Activated CD8-positive, alpha-beta memory T cell treated with anti-CD3 and anti-CD28 coated beads for 24 hours (primary cell): Measurements from ENCODE around the gene RAE1.
"Not testable (repeated sequence)": the region's sequence is repeated elsewhere in the genome, so short reads cannot be mapped to it uniquely, and the experiment has no call there.

ENCODE experiments used
- DNase-seq: peaks from one replicate; pipeline ENCODE4 v3.0.0-alpha.2; 2020

RAE1 gene

GRCh38 chr20:57326667-57327455 is 24.2 kb upstream of the RAE1 start:
- no peak for DNase-seq

- DNase-seq = no peak
These were observed 23.2 kb upstream of the RAE1 start for GRCh38 chr20:57327820-57328219.

- no peak for DNase-seq
These were observed 21.3 kb upstream of the RAE1 start, which contains the start of gene SPO11 for GRCh38 chr20:57329608-57330221. TSS of gene SPO11 (plus strand) at chr20:57329803. CDS start at chr20:57329868, 65 bp downstream.

DNA sequence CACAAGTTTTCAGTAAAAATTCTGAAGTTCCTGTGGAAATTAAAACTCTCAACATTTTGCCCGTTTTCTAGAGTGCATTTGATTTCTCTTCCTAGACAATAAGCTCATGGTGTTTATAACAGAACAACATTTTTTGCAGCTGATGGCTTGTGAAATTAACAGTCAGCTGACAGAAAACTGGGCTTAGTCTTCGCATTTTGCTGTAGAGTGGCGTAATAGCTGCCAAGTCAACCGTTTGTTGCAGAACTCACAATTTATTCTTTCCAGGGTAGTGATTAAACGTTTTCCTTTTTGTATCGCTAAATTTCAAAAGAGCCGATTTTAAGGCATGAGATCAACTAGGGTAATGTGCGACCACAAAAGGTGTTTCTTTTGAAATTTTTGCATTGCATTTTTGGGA is 20.1 kb upstream of the RAE1 start:
- DNase-seq = no peak

- no peak for DNase-seq
These were observed 18.7 kb upstream of the RAE1 start for GRCh38 chr20:57332105-57333089.

DNA sequence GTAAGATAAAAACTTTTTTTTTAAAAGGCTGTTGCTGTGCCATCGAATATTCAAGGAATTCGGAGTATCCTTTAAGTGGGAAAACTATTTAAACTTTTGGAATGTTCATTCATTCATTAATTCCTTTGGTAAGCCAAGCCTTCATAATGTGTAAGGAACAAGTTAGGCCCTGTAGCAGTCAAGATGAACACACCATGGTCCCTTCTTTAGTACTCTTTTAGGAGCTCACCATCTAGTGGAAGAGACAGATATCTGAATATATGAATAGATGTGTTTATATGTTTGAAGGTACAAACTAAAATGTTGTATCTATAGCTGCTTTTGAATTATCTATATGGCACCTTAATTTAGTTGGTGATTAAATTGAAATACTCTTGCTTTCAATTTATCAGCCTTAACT is 15.7 kb upstream of the RAE1 start:
- no peak for DNase-seq

DNA sequence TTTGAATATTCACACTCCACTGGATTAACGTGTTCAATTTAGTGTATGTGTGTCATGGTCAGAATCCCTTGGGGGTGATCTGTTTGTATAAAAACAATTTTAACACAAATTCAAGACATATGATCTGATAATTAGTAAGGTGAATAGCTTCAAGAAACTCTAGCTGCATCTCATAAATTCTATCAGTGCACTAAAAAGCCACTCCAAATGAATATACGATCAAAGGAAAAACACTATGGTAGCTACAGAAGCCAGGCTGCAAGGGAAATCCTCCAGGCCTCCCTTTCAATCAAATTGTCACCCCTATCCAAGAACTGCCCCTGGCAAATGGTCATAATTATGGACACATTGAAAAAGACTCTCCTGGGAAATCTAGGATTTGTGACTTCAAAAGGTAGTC is 9.4 kb upstream of the RAE1 start:
- DNase-seq = no peak

DNA sequence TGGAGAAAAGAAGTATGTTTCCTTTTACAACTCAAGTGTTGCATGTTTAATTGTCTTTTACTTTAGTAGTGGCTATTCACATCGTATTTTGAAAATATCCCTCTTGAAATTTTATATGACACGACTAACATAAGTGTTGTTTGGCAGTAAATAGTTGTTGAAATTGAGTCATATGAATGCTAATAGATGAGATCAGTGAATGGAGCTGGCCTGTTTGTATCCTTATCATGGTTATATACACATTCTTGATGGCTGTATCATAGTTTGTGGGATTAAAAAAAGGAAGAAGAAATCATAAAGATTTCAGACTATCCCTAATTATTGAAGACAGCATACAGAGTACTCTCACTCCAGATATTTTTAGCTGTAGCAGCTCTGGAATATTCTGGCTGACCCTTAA is 8.2 kb upstream of the RAE1 start:
- DNase-seq = no peak

DNA sequence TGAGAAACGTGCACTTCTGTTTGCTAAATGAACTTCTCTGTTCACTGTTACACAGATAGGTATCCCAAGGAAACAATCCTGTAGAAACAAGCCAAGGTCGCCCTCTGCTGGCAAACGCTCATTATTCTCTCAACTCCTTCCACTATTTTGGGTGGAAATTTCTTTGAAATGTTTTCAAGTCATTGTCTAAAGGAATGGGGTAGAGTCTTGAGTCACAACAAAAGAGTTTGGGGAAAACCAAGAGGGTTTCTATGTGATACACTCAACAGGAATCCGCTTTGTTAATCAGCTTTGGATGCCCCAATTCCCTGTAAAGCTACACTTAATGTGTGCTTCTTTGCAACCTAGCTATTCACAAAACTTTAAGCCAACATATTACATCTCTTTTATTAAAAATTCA is 4.6 kb upstream of the RAE1 start:
- peak; percentile 83 for DNase-seq

- DNase-seq = no peak
These were observed 3.7 kb upstream of the RAE1 start for GRCh38 chr20:57347393-57347792.

DNA sequence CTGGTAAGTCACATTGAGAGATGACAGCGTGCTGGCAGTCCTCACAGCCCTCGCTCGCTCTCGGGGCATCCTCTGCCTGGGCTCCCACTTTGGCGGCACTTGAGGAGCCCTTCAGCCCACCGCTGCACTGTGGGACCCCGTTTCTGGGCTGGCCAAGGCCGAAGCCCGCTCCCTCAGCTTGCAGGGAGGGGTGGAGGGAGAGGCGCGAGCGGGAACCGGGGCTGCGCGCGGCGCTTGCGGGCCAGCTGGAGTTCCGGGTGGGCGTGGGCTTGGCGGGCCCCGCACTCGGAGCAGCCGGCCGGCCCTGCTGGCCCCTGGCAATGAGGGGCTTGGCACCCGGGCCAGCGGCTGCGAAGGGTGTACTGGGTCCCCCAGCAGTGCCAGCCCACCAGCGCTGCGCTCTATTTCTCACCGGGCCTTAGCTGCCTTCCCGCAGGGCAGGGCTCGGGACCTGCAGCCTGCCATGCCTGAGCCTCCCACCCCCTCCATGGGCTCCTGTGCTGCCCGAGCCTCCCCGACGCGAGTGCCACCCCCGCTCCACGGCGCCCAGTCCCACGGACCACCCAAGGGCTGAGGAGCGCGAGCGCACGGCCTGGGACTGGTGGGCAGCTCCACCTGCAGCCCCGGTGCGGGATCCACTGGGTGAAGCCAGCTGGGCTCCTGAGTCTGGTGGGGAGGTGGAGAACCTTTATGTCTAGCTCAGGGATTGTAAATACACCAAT is 2.7 kb upstream of the RAE1 start:
- DNase-seq = not testable (repeated sequence)

DNA sequence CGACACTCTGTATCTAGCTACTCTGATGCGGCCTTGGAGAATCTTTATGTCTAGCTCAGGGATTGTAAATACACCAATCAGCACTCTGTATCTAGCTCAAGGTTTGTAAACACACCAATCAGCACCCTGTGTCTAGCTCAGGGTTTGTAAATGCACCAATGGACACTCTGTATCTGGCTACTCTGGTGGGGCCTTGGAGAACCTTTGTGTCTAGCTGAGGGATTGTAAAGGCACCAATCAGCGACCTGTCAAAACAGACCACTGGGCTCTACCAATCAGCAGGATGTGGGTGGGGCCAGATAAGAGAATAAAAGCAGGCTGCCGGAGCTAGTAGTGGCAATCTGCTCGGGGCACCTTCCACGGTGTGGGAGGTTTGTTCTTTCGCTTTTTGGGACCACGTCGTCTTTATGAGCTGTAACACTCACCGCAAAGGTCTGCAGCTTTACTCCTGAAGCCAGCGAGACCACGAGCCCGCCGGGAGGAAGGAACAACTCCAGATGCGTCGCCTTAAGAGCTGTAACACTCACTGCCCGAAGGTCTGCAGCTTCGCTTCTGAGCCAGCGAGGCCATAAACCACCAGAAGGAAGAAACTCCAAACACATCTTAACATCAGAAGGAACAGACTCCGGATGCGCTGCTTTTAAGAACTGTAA is 2.0 kb upstream of the RAE1 start:
- not testable (repeated sequence) for DNase-seq

DNA sequence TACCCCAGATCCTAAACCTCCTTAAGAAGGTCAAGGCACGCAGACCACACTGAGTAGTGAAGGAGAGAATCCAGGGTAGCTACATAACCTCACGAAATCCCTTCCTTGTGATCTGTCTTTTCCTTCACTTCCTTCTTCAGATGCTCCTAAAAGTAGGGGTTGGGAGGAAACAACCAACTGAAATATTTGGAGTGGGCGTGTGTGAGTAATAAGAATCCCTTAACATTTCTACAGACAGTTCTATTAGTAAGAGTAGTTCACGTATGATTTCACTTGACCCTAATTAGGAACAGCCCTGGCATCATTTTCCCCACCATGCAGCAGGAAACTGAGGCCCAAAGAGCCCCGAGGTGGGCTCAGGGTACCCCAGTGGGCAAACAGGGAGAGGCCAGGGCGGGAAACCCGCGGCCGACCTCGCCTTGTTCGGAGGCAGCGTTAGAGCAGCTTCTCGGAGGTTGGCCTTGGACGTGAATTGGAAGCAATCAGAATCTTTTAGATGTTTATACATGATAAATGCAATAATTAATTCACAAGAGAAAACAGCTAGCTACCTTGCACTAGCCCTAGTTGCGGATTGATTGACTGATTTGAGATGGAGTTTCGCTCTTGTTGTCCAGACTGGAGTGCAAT is 859 bp upstream of the RAE1 start:
- DNase-seq = no peak

- not testable (repeated sequence) for DNase-seq
These were observed 371 bp upstream of the RAE1 start for GRCh38 chr20:57350726-57351041.

- DNase-seq = no peak
These were observed 1.2 kb downstream of the RAE1 start for GRCh38 chr20:57352305-57352704.

DNA sequence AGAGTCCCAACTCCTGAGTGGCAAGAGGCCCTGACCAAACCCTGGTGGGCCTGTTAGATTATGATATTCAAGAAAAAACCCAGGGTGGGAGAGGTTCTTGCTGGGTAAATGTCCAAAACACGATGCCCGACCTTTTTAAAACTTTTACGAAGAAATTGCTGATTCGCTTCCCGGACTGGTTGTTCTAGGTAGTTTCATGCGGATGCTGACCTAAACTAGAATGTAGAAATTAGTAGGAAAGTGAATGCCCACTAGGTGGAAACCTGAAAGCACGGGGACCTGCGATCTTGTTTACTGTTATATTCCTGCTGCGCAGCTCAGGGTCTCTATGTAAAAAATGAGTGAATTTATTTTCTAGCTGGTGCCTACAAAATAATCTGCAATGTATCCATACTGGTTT is 2.3 kb downstream of the RAE1 start:
- DNase-seq = no peak

GRCh38 chr20:57361517-57361916 is 10.5 kb downstream of the RAE1 start:
- no peak for DNase-seq

GRCh38 chr20:57364451-57364850 is 13.4 kb downstream of the RAE1 start:
- no peak for DNase-seq

GRCh38 chr20:57369596-57369995 is 18.5 kb downstream of the RAE1 start:
- DNase-seq = no peak

DNA sequence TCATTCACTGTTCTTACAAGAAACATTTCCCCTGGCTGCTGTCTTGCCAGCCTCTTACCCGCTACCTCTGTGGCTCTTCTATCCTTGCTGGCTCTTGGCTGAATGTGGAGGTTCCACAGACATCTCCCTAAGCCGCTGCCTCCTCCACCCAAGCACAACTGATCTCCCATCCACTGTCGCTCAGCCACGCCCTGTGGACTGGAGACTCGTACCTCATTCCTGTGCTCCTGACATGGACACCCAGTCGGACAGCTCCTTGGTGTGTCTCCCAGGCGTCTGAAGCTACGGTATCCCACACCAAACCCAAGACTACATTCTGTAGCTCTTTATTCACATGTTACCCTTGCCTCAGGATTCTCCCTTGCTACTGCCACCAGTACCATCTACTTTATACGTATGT is 19.3 kb downstream of the RAE1 start:
- DNase-seq = no peak

DNA sequence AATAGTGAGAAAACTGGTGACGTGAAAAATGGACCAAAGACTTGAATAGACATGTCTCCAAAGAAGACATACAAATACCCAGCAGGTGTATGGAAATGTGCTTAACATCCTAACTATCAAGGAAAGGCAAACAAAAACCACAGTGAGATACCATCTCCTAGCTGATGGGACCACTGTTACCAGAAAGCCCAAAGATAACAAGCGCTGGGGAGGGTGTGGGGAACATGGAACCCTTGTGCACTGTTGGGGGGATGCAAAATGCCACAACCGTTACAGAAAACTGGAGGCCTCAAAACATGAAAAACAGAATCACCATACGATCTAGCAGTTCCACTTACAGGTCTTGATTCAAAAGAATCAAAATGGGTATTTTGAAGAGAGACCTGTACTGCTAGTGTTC is 20.3 kb downstream of the RAE1 start:
- no peak for DNase-seq

DNA sequence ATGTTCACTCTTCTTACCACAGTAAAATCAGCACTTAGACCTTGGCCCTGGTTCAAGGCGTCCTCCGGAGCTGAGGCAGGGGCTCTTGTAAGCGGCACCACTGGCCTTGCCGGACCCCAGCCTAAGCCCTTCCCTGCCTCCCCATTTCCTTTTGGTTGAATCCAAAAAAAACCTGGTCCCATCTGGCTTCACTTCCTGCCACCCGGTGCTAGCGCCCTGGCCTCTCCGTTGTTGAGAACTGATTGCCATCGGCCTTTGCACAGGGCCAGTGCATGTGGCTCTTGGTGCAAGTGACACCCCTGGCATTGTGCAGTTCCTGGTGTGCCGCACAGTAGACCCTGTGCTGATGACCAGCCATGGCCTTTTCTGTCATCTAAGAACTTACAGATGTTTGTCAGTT is 21.1 kb downstream of the RAE1 start:
- DNase-seq = no peak
